Small intestine (tissue), 7 donors: ENCODE measurements around the gene GABRA5. TPM values are rescaled to one million over a fixed set of nuclear protein-coding genes. Genes with fewer than 3 reads are reported as not detected.

Experiments
- DNase-seq, 2 donors: peaks; one replicate each; pipeline versions ENCODE4 v3.0.0 to v3.0.0-alpha.2; 2013
- FAIRE-seq: peaks from 2 replicates; lab custom pipeline; 2012; peaks lifted over from hg19 to GRCh38; lab: Jason Lieb, UNC
- H3K27ac ChIP-seq, 3 donors: one replicate each; pipeline ENCODE4 v1.5.1; 2013; ENCODE audit warnings: low read length in 2 of 3, mild to moderate bottlenecking in 2 of 3, control low read depth in 1 of 3, inconsistent platforms in 1 of 3, low read depth in 1 of 3, moderate library complexity in 1 of 3
- H3K27me3 ChIP-seq, 3 donors: one replicate each; pipeline ENCODE4 v1.6.1; 2013; ENCODE audit warnings: low read length in 3 of 3, inconsistent platforms in 1 of 3; ENCODE audit not compliant: control insufficient read depth in 3 of 3, insufficient read depth in 3 of 3
- H3K36me3 ChIP-seq, 3 donors: one replicate each; pipeline ENCODE4 v1.6.1; 2013; ENCODE audit warnings: low read length in 3 of 3, inconsistent platforms in 1 of 3, low read depth in 1 of 3, mild to moderate bottlenecking in 1 of 3, moderate library complexity in 1 of 3; ENCODE audit not compliant: control insufficient read depth in 3 of 3, insufficient read depth in 2 of 3
- H3K4me1 ChIP-seq, 3 donors: one replicate each; pipeline ENCODE4 v1.6.1; 2013; ENCODE audit warnings: low read length in 2 of 3, inconsistent platforms in 1 of 3, low read depth in 1 of 3, mild to moderate bottlenecking in 1 of 3, moderate library complexity in 1 of 3; ENCODE audit not compliant: control insufficient read depth in 3 of 3, insufficient read depth in 2 of 3
- H3K4me3 ChIP-seq, 3 donors: one replicate each; pipeline ENCODE4 v1.5.1; 2013; ENCODE audit warnings: low read length in 3 of 3, control low read depth in 1 of 3, inconsistent platforms in 1 of 3, low read depth in 1 of 3, mild to moderate bottlenecking in 1 of 3, moderate library complexity in 1 of 3
- H3K9me3 ChIP-seq, 2 donors: one replicate each; pipeline ENCODE4 v1.6.1; 2013; ENCODE audit warnings: low read depth in 1 of 2, low read length in 1 of 2; ENCODE audit not compliant: control insufficient read depth in 2 of 2, insufficient read depth in 1 of 2
- whole genome bisulfite sequencing, 3 donors: extraction: QIAGEN DNeasy Blood & Tissue Kit; methylation state at CpG; one replicate each; pipeline ENCODE4 v1.1.7; 2013; 5-methylcytosine and 5-hydroxymethylcytosine counted together
- polyA plus RNA-seq, 4 donors: library from polyadenylated mRNA; stranded (reverse) in 3 of 4; unstranded in 1 of 4; fragments of 200-250 nt in 3 of 4; fragments of 120-200 nt in 1 of 4; gene quantifications; one replicate each; pipeline versions ENCODE4 v1.2.1 to v1.2.3, GENCODE V29; 2013
- donor health status: healthy with polysubstance abuse.
- donor health status: control.
- donor health status: control.
- donor health status: Bipolar disorder and iron deficiency.
- donor health status: healthy.

Gene GABRA5
- polyA plus RNA-seq, 4 donors = 0.03 to 0.04 TPM; not detected in 2

- H3K4me3 ChIP-seq = no peak overlapping the region
- DNase-seq = peak in 1 of 2 donors; percentile 14
- no peaks in the 10 kb centered on the region for H3K9me3 ChIP-seq
- no peak overlapping the region for H3K27ac ChIP-seq
- 5 to 20% (median 12%) methylated on average over 36 to 72 of the region's 72 CpGs for WGBS, 3 donors
- peaks cover 0 to 23% (median 7%) of the 10 kb centered on the region in 3 donors for H3K27me3 ChIP-seq
- H3K4me1 ChIP-seq = no peaks in the 10 kb centered on the region
- H3K36me3 ChIP-seq = no peaks in the 10 kb centered on the region
- no peak for FAIRE-seq
Observed at GRCh38 chr15:26971271-26972018, 104.6 kb downstream of the GABRA5 start.

GRCh38 chr15:26972636-26973035 is 105.8 kb downstream of the GABRA5 start:
- FAIRE-seq = no peak
- H3K4me1 ChIP-seq = no peaks in the 10 kb centered on the region
- H3K9me3 ChIP-seq = no peaks in the 10 kb centered on the region
- no peak overlapping the region for H3K4me3 ChIP-seq
- 51 to 62% (median 59%) methylated on average over 2 of the region's 2 CpGs for WGBS, 3 donors
- DNase-seq = no peak
- no peak overlapping the region for H3K27ac ChIP-seq
- peaks cover 0 to 21% (median 5%) of the 10 kb centered on the region in 3 donors for H3K27me3 ChIP-seq
- H3K36me3 ChIP-seq = no peaks in the 10 kb centered on the region

- WGBS, 3 donors = 18 to 26% (median 20%) methylated on average over 9 of the region's 9 CpGs
- Histone ChIP-seq H3K9me3 (no peaks in the 10 kb centered on the region), H3K4me1 (no peaks in the 10 kb centered on the region), H3K4me3 (no peak overlapping the region), H3K36me3 (no peaks in the 10 kb centered on the region), H3K27ac (no peak overlapping the region), H3K27me3 (peaks cover 0 to 20% (median 5%) of the 10 kb centered on the region in 3 donors)
- FAIRE-seq (no peak), DNase-seq (peak; percentile 3 to 41)
Observed at GRCh38 chr15:26974120-26974780, 107.4 kb downstream of the GABRA5 start.

- WGBS, 3 donors = 60 to 89% (median 72%) methylated on average over 4 of the region's 4 CpGs
- no peaks in the 10 kb centered on the region for H3K4me1 ChIP-seq
- FAIRE-seq (no peak), DNase-seq (no peak)
- H3K4me3 ChIP-seq = no peak overlapping the region
- no peaks in the 10 kb centered on the region for H3K27me3 ChIP-seq
- no peak overlapping the region for H3K27ac ChIP-seq
- no peaks in the 10 kb centered on the region for H3K9me3 ChIP-seq
- H3K36me3 ChIP-seq = no peaks in the 10 kb centered on the region
Observed at GRCh38 chr15:26981492-26981891, 114.6 kb downstream of the GABRA5 start.

- FAIRE-seq = no peak
- Histone ChIP-seq H3K4me3 (no peak overlapping the region), H3K27ac (no peak overlapping the region), H3K27me3 (no peaks in the 10 kb centered on the region), H3K4me1 (no peaks in the 10 kb centered on the region), H3K36me3 (no peaks in the 10 kb centered on the region), H3K9me3 (no peaks in the 10 kb centered on the region)
- 76 to 83% (median 82%) methylated on average over 8 of the region's 8 CpGs for WGBS, 3 donors
- DNase-seq = no peak
Observed at GRCh38 chr15:26983822-26984221, 117.0 kb downstream of the GABRA5 start.

- no peak overlapping the region for H3K4me3 ChIP-seq
- no peaks in the 10 kb centered on the region for H3K36me3 ChIP-seq
- 87 to 95% (median 88%) methylated on average over 4 of the region's 4 CpGs for WGBS, 3 donors
- no peaks in the 10 kb centered on the region for H3K4me1 ChIP-seq
- H3K27me3 ChIP-seq = no peaks in the 10 kb centered on the region
- no peak for DNase-seq
- H3K27ac ChIP-seq = no peak overlapping the region
- no peak for FAIRE-seq
- no peaks in the 10 kb centered on the region for H3K9me3 ChIP-seq
Observed at GRCh38 chr15:26985050-26985449, 118.2 kb downstream of the GABRA5 start.

- DNase-seq (no peak), FAIRE-seq (no peak)
- Histone ChIP-seq H3K36me3 (no peaks in the 10 kb centered on the region), H3K4me1 (no peaks in the 10 kb centered on the region), H3K4me3 (no peak overlapping the region), H3K27ac (no peak overlapping the region), H3K27me3 (no peaks in the 10 kb centered on the region), H3K9me3 (no peaks in the 10 kb centered on the region)
- WGBS, 3 donors = 92 to 98% (median 93%) methylated on average over 2 of the region's 2 CpGs
Observed at GRCh38 chr15:26996250-26996649, 129.4 kb downstream of the GABRA5 start.
